PC-9 (cell line): ENCODE data around the gene SLC18A3.

ENCODE experiments used
- CTCF ChIP-seq: fragments of 200-600 bp; sonication (generic); conservative IDR thresholded peaks from 2 replicates; pipeline ENCODE4 v1.6.1; 2017; ENCODE audit warnings: mixed run types, antibody characterized with exemption, mild to moderate bottlenecking, moderate library complexity
- EZH2 ChIP-seq: fragments of 200-600 bp; sonication (generic); IDR thresholded peaks from 2 replicates; pipeline ENCODE4 v1.8.0; 2017; ENCODE audit warnings: antibody characterized with exemption, low read depth

DNA sequence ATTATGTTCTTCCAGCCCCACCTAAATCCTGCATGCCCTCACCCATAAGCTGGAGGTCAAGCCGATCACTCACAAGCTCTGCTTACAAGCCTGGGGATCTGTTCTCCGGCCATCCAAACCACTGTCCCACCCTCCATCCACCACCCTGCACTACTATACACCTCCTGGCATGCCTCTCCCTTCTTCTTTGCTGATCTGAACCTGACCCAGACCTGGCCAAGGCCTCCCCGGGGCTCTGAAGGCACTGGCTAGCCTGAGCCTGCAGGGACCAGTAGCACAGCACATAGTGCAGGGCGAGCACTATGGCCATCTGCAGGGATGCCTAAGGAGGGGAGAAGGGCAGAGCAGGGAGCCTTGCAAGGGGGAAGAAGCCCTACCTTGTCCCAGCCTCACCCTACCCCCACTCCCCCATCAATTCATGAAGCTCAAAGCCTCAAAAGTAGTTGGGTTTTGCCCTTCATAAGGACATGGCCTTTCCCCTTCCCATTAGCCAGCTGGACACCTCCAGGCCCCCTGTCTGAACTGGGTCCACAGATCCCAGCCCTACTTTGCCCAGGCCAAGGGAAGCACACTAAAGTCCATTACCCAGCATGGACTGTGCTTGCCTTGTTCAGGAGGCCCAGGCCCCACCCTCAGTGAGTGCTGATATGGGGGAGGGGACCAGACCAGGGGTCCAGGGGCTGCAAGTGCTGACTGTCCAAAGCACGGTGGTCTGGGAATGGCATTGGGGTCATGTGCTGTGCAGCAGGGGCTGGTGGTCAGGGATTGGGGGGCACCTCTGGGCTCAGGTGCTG is 33.3 kb downstream of the SLC18A3 start:
- TF ChIP-seq EZH2 (no peak), CTCF (no peak)
